Measurements from ENCODE around the gene TMA7.

DNA sequence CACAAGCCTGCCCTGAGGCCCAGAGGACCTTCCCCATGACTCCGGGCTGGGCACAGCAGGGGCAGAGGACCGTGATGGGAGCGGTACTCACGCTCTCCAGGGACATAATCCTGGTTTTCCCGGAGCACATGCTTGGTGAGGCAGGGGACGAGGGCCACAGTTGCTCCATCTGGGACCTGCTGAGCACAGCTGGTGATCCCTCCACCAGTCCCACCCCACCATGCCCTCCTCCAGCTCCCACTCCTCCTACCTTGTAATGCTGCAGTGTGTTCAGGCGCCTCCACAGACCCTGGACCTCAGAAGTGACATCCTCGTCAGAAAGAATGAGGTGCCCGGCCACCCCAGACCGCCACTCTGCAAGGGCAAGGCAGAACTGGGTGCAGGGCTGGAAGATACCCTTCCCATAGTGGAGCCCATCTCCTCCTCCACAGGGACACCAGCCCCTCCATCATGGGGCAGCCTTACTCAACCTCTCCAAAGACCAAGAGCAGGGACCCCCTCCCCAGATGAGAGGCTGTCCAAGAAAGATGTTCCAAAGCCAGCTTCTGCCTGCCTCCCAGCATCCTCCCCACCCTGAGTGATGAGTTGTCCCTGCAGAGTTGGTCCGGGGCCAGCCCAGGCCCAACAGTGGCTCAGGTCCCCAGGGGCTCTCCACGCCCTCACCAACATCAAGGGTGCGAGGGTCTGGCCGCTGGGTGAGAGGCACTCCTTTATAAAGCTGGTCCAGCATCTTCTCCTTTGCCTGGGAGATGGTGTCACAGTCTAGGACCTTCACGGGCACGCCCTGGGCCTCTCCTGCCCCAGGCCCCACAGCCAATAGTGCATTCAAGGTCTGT, 29.6 kb upstream of the TMA7 start:
- TF ChIP-seq, protein P1, sequence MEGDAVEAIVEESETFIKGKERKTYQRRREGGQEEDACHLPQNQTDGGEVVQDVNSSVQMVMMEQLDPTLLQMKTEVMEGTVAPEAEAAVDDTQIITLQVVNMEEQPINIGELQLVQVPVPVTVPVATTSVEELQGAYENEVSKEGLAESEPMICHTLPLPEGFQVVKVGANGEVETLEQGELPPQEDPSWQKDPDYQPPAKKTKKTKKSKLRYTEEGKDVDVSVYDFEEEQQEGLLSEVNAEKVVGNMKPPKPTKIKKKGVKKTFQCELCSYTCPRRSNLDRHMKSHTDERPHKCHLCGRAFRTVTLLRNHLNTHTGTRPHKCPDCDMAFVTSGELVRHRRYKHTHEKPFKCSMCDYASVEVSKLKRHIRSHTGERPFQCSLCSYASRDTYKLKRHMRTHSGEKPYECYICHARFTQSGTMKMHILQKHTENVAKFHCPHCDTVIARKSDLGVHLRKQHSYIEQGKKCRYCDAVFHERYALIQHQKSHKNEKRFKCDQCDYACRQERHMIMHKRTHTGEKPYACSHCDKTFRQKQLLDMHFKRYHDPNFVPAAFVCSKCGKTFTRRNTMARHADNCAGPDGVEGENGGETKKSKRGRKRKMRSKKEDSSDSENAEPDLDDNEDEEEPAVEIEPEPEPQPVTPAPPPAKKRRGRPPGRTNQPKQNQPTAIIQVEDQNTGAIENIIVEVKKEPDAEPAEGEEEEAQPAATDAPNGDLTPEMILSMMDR (conservative IDR thresholded peaks at IDR 0.05; ENCODE audit: low read depth, low read length), result no peak
- TF ChIP-seq EZH2 (IDR thresholded peaks at IDR 0.05; ENCODE audit: borderline replicate concordance, low read depth, low read length, poor library complexity, severe bottlenecking), result no peak
